GOT3 (cell line): ENCODE measurements around the gene GPC6.

Source experiments
- DNase-seq: peaks from one replicate; lab custom pipeline; 2025; ENCODE audit warnings: mixed read lengths; lab: John Stamatoyannopoulos, UW

The GPC6 gene

GRCh38 chr13:93736081-93736480, 509.5 kb downstream of the GPC6 start:
- no peak for DNase-seq

DNA sequence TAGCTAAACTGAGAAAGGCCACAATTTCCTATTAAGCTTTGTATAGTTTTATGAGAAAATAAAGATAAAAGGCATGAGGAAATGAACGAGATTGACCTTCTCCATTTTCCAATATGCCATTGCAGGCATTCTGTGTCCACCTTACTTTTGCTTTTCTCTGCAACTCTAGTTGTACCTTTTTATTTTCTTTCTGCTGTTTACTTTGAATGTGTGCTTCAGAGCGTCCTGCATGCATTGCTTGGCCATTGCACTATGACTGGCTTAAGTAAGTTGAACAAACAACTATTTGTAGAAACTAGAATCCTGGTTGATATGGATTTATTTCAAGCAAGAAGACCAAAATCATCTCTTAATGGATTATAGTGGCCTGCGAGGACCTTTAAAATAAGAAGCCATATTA, 510.3 kb downstream of the GPC6 start:
- DNase-seq, result no peak

DNA sequence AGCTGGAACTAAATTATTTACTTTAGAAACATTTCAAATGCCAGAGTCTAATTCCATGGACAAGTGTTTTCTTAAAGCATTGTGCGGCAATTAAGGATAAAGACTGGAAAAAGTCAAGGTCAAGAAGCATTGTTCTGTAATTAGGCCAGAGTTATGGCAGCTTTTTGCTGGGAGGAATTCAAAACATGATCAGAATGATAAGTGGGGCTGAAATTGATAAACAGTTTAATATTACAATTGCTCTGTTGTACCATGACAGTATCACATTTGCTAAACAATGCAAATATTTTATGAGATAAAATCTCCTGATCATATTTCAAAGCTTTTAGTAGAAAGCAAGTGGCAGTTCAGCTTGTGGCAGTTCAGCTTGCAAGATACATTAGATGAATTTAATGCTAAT, 513.7 kb downstream of the GPC6 start:
- DNase-seq, result no peak

- no peak for DNase-seq
These were observed 517.4 kb downstream of the GPC6 start for GRCh38 chr13:93744033-93744432.

GRCh38 chr13:93744886-93745285, 518.3 kb downstream of the GPC6 start:
- DNase-seq, result no peak

DNA sequence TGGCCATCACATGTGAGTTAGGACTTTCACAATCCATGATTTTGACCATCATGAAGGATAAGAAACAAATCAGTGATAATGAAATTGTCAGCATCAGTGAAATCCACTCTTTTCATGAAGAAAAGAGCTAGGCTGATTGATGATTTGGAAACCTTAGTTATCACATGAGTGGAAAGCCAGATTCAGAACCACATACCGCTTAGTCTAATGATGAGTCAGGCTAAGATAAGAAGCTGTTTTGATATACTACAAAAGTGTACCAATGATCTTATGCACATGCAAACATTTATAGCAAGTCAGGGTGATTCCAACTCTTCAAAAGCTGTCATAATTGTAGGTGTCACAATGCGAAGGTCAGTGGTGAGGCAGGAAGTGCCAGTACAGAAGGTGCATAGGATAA, 519.3 kb downstream of the GPC6 start:
- no peak for DNase-seq

DNA sequence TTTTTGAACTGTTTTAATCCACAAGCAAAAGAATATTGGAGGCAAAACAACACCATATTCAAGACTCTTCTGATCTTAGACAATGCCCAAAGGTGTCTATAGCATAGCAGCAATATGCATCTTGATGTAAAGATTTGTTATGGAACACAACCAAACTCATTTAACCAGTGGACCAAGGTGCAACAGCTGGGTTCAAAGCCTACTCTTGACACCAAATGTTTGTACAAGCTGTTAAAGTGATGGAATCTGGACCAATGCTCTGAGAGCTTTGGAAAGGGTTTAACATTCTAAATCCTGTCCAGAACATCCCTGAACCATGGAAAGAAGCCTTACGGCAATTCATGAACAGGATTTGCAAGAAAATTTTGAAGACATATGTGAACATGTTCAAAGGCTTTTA, 520.0 kb downstream of the GPC6 start:
- DNase-seq, result no peak

DNA sequence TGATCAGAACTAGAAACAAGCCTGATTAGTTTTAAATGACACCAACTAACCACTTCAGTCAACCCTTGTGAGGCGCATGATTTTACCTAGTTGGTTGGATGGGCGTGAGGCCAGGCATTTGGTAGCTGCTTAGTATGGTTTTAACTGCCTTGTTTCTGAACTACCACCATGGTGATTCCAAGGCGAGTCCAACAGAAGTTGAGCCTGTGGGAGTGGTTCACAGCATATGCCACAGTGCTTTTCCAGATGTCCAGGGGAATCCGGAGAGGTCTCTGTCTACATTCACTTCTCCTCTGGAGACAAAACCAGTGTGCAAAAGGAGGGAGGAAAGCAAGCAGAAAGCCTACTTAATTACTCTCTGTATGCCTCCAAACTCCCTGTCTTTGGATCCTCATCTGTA, 524.1 kb downstream of the GPC6 start:
- no peak for DNase-seq

DNA sequence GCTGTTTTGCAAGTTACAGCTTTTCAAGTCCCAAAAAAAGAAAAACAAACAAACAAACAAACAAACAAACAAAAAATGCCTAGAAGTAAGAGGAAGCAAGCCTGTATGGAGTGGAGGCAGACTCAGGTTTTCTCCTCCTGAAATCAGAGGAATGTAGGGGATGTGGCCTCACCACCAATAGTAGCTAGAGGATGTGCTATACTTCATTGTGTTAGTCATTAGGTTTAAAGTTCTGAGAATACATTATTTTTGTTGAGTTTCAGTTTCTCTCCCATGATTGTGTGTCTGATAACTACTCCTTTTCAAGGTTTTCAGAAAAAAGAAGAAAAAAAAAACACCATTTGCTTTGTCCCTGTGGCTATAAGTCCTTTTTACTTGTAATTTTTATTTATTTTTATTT, 524.5 kb downstream of the GPC6 start:
- no peak for DNase-seq

DNA sequence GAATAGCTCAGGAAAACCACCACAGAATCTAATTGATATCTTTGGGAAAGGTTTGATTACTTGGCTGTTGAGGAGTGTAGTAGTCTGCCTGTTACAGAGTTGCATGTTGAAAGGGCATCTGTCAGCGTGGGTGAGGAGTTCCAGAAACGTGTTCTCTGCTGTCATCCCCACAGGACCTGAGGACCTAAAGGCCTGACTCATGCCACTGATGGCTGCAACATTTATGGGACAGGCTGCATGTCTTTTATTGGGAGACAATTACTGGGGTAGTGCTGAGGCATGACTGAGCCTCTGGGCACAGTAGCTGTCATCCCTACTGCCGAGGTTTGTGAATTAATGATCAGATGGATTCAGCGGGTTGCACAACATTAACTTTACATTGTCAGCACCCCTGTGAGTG, 525.9 kb downstream of the GPC6 start:
- no peak for DNase-seq

- no peak for DNase-seq
These were observed 527.0 kb downstream of the GPC6 start for GRCh38 chr13:93753639-93754038.

- no peak for DNase-seq
These were observed 528.7 kb downstream of the GPC6 start for GRCh38 chr13:93755341-93755740.

DNA sequence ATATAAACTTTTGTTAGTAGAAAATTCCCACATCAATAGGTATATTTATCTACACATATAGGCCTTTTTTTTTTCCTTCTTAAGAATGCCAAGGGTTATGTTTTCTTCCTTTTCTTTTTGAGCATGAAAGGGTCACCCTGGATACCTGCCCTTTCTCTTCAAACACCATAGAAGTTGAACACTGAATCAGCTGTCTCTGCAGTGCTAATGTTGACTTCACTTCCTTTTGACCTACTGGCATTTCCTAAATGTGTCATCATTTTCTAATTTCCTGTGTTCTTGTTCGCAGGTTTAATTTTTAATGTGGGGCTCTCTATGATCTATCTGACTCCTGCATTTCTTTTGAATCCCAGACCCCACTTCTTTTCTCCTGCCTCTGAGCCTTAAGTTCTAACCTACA, 532.0 kb downstream of the GPC6 start:
- no peak for DNase-seq

DNA sequence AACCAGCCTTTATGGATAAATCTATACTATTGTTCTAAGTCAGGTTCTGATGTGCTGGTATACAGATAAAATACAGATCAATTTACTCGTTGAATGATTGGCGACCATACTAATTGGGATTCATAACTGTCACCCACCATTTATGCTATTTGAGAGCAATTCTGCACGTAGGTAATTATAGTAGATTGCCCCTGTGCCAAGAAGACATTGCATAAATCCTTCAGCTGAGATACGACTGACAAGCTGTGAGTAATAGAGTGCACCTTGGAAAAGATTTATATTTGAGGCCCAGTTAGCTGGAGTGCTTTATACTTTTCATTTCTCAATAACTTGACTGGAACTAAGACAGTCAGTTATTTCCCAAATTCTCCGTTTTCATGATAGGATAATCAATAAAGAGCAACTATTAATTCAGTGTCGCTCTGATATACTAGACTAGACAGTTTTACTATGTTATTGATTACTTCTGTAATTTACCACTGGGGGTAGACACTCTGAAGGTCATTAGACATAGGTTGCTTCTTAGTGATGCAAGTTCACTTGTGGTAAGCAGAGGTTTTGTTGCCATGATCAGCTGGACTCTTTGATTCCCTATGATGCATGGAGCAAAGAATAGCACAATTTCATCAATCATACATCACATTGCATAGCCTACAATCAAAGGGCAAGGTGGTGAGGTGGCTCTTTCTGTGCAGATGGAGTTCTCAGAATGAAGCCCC, 536.3 kb downstream of the GPC6 start:
- DNase-seq, result no peak

- DNase-seq, result no peak
These were observed 538.5 kb downstream of the GPC6 start for GRCh38 chr13:93765062-93765461.

GRCh38 chr13:93765811-93766210, 539.2 kb downstream of the GPC6 start:
- DNase-seq, result no peak

DNA sequence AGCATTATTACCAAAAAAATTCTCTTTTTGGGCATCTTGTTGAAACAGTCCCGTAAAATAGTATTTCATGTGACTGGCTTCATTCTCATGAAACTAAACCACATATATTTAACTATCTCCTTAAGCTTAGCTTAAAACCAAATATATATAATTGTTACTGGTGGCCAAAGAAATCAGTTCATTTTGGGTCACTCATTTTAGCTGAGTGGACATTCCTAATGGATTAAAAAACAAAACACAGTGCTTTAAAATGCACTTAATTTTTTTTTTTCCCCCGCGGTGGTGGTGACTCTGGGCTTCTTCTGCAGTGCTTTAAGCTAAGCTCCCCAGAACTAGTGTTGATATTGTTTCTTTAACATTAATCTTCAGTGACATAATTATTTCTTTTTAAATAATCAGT, 540.1 kb downstream of the GPC6 start:
- no peak for DNase-seq

DNA sequence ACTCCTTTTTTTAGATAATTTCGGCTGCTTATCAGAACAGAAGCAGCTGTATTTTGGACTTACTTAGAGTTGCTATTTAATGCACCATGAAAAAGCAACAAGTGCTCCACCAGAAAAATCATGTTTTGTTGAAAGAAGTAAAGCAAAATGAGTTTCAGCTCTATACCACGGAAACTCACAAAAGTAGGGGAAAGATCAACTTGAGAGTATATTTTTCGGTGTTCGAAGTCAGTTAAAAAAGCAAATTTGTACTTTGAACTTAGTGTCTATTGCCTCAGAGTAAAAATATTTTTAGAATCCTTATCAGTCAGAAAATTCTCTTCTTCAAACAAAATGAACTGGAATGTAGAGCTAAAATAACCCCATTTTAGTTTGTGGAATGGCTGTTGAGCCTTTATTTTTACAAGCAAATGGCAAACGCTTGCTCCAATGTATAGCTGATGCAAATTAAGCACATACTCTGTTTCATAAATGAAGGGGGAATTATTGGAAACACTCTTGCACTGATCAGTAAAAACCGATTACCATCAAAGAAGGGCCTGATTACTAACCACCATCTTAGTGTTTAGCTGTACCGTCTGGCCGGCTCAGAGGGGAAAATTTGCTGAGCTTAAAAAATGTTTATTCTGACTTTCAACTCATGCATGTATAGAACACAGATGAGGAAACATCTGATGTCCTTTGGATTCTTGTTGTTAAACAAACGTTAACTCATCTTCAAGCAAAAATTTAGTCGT, 540.7 kb downstream of the GPC6 start:
- no peak for DNase-seq

DNA sequence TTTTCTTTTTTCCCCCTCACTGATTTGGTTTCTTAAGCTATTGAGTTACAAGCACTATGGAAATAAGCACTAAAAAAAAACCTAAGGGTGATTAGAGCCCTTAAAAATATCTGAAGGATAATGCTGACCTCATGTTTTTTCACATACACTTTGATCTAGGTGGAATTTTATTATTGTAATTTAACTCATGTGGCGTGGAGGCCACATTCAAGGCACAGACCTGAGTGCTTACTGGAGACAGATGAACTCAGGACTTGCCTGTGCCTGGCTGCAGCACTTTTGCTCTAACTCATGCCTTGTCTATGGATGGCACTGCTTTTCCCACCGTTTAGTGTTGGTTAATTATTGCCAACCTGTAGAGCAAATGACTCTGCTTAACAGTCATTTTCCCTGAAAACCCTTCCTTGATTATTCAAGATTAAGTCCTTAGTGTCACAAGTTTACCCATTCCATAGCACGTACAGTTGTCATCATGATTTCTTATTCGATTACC, 541.4 kb downstream of the GPC6 start:
- no peak for DNase-seq

DNA sequence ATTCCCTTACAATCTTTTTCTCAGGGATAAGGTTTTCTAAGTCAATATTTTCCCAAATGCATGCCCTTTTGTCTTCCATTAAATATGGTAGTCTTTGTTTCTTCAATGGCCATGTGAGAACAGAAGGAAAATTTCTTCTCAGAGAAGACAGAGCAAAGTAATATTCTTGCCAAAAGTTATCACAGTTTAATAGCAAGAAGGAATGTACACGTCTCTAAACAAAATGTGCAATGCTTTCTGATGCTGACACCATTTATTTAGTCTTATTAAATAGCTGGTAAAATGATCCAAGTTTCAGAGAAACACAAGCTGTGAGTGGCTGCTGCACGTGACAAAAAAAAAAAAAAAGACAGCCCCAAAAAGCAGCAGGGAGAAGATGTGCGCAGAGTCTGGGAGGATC, 542.5 kb downstream of the GPC6 start:
- no peak for DNase-seq

- DNase-seq, result no peak
These were observed 543.0 kb downstream of the GPC6 start for GRCh38 chr13:93769607-93770006.

DNA sequence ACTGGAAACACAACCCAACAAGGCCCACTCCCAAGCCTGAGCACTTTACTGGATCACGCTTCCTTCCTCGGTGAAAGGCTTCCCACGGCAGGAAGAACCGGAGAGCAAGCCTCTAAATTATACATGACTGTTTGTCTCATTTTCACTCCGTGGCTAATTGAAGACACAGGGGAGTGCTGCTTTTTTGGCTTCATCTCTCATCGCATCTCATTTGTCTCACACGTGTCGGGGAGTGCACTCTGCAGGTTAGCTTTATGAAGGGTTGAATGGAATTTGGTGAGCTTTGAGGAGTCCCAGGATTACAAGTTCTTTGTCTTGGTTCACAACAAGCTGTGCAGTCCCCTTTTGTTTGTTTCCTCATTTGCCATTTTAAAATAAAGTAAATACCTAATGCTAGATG, 544.6 kb downstream of the GPC6 start:
- no peak for DNase-seq

- DNase-seq, result no peak
These were observed 545.2 kb downstream of the GPC6 start for GRCh38 chr13:93771782-93772181.

DNA sequence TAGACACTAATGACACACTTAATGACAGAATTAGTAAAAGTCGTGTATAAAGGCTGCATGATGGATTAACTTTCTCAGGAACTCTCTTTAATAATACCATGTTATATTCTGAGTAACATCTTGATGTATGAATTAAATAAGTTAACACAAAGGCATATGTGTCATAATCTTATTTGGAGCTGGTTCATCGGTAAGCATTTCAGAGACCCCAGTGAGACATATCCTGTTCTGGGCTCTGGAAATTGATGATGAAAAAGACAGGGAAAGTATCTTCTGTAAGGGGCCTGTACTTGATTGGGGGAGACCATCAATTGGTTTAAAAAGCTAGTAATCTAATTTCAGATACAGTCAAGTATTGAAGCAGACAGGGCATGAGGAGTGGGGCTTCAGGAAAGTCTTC, 547.9 kb downstream of the GPC6 start:
- no peak for DNase-seq
